ENCODE data around the gene PTH1R. TPM values are rescaled to one million over a fixed set of nuclear protein-coding genes. Genes with fewer than 3 reads are reported as not detected.

PTH1R gene
- total and polyA plus RNA-seq, 4 donors, result 7.8 to 25.0 (median 13.0) TPM

- Histone ChIP-seq H3K27me3 (ENCODE audit: control insufficient read depth, insufficient read depth, low read length) (peaks cover 39% of the 10 kb centered on the region), H3K4me1 (ENCODE audit: control insufficient read depth, insufficient read depth, low read length) (peaks cover 35% of the 10 kb centered on the region), H3K36me3 (ENCODE audit: control insufficient read depth, insufficient read depth, low read length) (no peaks in the 10 kb centered on the region), H3K4me3 (ENCODE audit: low read depth, low read length) (peak overlapping the region; percentile 49), H3K27ac (ENCODE audit: low read depth, low read length) (no peak overlapping the region), H3K9me3 (ENCODE audit: control insufficient read depth, insufficient read depth, low read length) (no peaks in the 10 kb centered on the region)
- 17% methylated on average over 17 of the region's 29 CpGs for WGBS (ENCODE audit: insufficient coverage)
- no peak for DNase-seq (ENCODE audit: low read depth in 4 of 6, low spot score in 6 of 6)
These were observed 3.5 kb downstream of the PTH1R start for GRCh38 chr3:46880884-46881595.

- H3K4me1 ChIP-seq (ENCODE audit: control insufficient read depth, insufficient read depth, low read length), result peaks cover 34% of the 10 kb centered on the region
- H3K4me3 ChIP-seq (ENCODE audit: low read depth, low read length), result peak overlapping the region; percentile 54
- no peaks in the 10 kb centered on the region for H3K36me3 ChIP-seq (ENCODE audit: control insufficient read depth, insufficient read depth, low read length)
- H3K27ac ChIP-seq (ENCODE audit: low read depth, low read length), result peak overlapping the region; percentile 25
- under 1% methylated on average over 71 of the region's 83 CpGs for WGBS (ENCODE audit: insufficient coverage)
- H3K9me3 ChIP-seq (ENCODE audit: control insufficient read depth, insufficient read depth, low read length), result no peaks in the 10 kb centered on the region
- H3K27me3 ChIP-seq (ENCODE audit: control insufficient read depth, insufficient read depth, low read length), result peaks cover 39% of the 10 kb centered on the region
- peak in 2 of 6 donors; percentile 19 to 49 for DNase-seq (ENCODE audit: low read depth in 4 of 6, low spot score in 6 of 6)
These were observed 4.3 kb downstream of the PTH1R start for GRCh38 chr3:46881596-46882376.

- peaks cover 39% of the 10 kb centered on the region for H3K27me3 ChIP-seq (ENCODE audit: control insufficient read depth, insufficient read depth, low read length)
- no peaks in the 10 kb centered on the region for H3K9me3 ChIP-seq (ENCODE audit: control insufficient read depth, insufficient read depth, low read length)
- no peaks in the 10 kb centered on the region for H3K36me3 ChIP-seq (ENCODE audit: control insufficient read depth, insufficient read depth, low read length)
- H3K4me1 ChIP-seq (ENCODE audit: control insufficient read depth, insufficient read depth, low read length), result peaks cover 32% of the 10 kb centered on the region
- peak in 2 of 6 donors; percentile 6 to 54 for DNase-seq (ENCODE audit: low read depth in 4 of 6, low spot score in 6 of 6)
- WGBS (ENCODE audit: insufficient coverage), result under 1% methylated on average over 71 of the region's 72 CpGs
- H3K4me3 ChIP-seq (ENCODE audit: low read depth, low read length), result peak overlapping the region; percentile 54
- peak overlapping the region; percentile 33 for H3K27ac ChIP-seq (ENCODE audit: low read depth, low read length)
These were observed 5.0 kb downstream of the PTH1R start for GRCh38 chr3:46882377-46883053.

- WGBS (ENCODE audit: insufficient coverage), result under 1% methylated on average over 49 of the region's 78 CpGs
- H3K27me3 ChIP-seq (ENCODE audit: control insufficient read depth, insufficient read depth, low read length), result peaks cover 39% of the 10 kb centered on the region
These were observed 5.7 kb downstream of the PTH1R start for GRCh38 chr3:46883054-46883829.

GRCh38 chr3:46883830-46884185 lies 6.3 kb downstream of the PTH1R start:
- 41% methylated on average over 2 of the region's 4 CpGs for WGBS (ENCODE audit: insufficient coverage)
- H3K27ac ChIP-seq (ENCODE audit: low read depth, low read length), result no peak overlapping the region
- H3K4me3 ChIP-seq (ENCODE audit: low read depth, low read length), result peak overlapping the region; percentile 6

More at GRCh38 chr3:46883054-46883829, 5.7 kb downstream of the PTH1R start:
- Histone ChIP-seq H3K27ac (ENCODE audit: low read depth, low read length) (no peak overlapping the region), H3K4me3 (ENCODE audit: low read depth, low read length) (peak overlapping the region; percentile 54), H3K4me1 (ENCODE audit: control insufficient read depth, insufficient read depth, low read length) (peaks cover 32% of the 10 kb centered on the region), H3K36me3 (ENCODE audit: control insufficient read depth, insufficient read depth, low read length) (no peaks in the 10 kb centered on the region), H3K9me3 (ENCODE audit: control insufficient read depth, insufficient read depth, low read length) (no peaks in the 10 kb centered on the region)
- DNase-seq (ENCODE audit: low read depth in 4 of 6, low spot score in 6 of 6), result peak in 2 of 6 donors; percentile 30 to 57

GRCh38 chr3:46884427-46884826 lies 6.9 kb downstream of the PTH1R start:
- 33% methylated on average over 4 of the region's 5 CpGs for WGBS (ENCODE audit: insufficient coverage)
- H3K4me1 ChIP-seq (ENCODE audit: control insufficient read depth, insufficient read depth, low read length), result peaks cover 32% of the 10 kb centered on the region
- H3K27ac ChIP-seq (ENCODE audit: low read depth, low read length), result no peak overlapping the region
- no peak for DNase-seq (ENCODE audit: low read depth in 4 of 6, low spot score in 6 of 6)
- no peaks in the 10 kb centered on the region for H3K9me3 ChIP-seq (ENCODE audit: control insufficient read depth, insufficient read depth, low read length)
- H3K36me3 ChIP-seq (ENCODE audit: control insufficient read depth, insufficient read depth, low read length), result no peaks in the 10 kb centered on the region
- H3K27me3 ChIP-seq (ENCODE audit: control insufficient read depth, insufficient read depth, low read length), result peaks cover 39% of the 10 kb centered on the region
- H3K4me3 ChIP-seq (ENCODE audit: low read depth, low read length), result no peak overlapping the region

More at GRCh38 chr3:46883830-46884185, 6.3 kb downstream of the PTH1R start:
- no peak for DNase-seq (ENCODE audit: low read depth in 4 of 6, low spot score in 6 of 6)
- Histone ChIP-seq H3K27me3 (ENCODE audit: control insufficient read depth, insufficient read depth, low read length) (peaks cover 39% of the 10 kb centered on the region), H3K9me3 (ENCODE audit: control insufficient read depth, insufficient read depth, low read length) (no peaks in the 10 kb centered on the region), H3K36me3 (ENCODE audit: control insufficient read depth, insufficient read depth, low read length) (no peaks in the 10 kb centered on the region), H3K4me1 (ENCODE audit: control insufficient read depth, insufficient read depth, low read length) (peaks cover 33% of the 10 kb centered on the region)

GRCh38 chr3:46884929-46885328 lies 7.4 kb downstream of the PTH1R start:
- no peaks in the 10 kb centered on the region for H3K9me3 ChIP-seq (ENCODE audit: control insufficient read depth, insufficient read depth, low read length)
- DNase-seq (ENCODE audit: low read depth in 4 of 6, low spot score in 6 of 6), result no peak
- peaks cover 39% of the 10 kb centered on the region for H3K27me3 ChIP-seq (ENCODE audit: control insufficient read depth, insufficient read depth, low read length)
- WGBS (ENCODE audit: insufficient coverage), result 60% methylated on average over 1 of the region's 7 CpGs
- no peak overlapping the region for H3K27ac ChIP-seq (ENCODE audit: low read depth, low read length)
- H3K36me3 ChIP-seq (ENCODE audit: control insufficient read depth, insufficient read depth, low read length), result no peaks in the 10 kb centered on the region
- H3K4me1 ChIP-seq (ENCODE audit: control insufficient read depth, insufficient read depth, low read length), result peaks cover 35% of the 10 kb centered on the region
- no peak overlapping the region for H3K4me3 ChIP-seq (ENCODE audit: low read depth, low read length)

- Histone ChIP-seq H3K27me3 (ENCODE audit: control insufficient read depth, insufficient read depth, low read length) (peaks cover 39% of the 10 kb centered on the region), H3K9me3 (ENCODE audit: control insufficient read depth, insufficient read depth, low read length) (no peaks in the 10 kb centered on the region), H3K4me3 (ENCODE audit: low read depth, low read length) (no peak overlapping the region), H3K4me1 (ENCODE audit: control insufficient read depth, insufficient read depth, low read length) (peaks cover 37% of the 10 kb centered on the region), H3K27ac (ENCODE audit: low read depth, low read length) (no peak overlapping the region), H3K36me3 (ENCODE audit: control insufficient read depth, insufficient read depth, low read length) (no peaks in the 10 kb centered on the region)
- WGBS (ENCODE audit: insufficient coverage), result 98% methylated on average over 3 of the region's 3 CpGs
- no peak for DNase-seq (ENCODE audit: low read depth in 4 of 6, low spot score in 6 of 6)
These were observed 8.1 kb downstream of the PTH1R start for GRCh38 chr3:46885612-46886011.

GRCh38 chr3:46887980-46888494 lies 10.5 kb downstream of the PTH1R start:
- peaks cover 32% of the 10 kb centered on the region for H3K4me1 ChIP-seq (ENCODE audit: control insufficient read depth, insufficient read depth, low read length)
- no peaks in the 10 kb centered on the region for H3K9me3 ChIP-seq (ENCODE audit: control insufficient read depth, insufficient read depth, low read length)
- no peak for DNase-seq (ENCODE audit: low read depth in 4 of 6, low spot score in 6 of 6)
- peaks cover 21% of the 10 kb centered on the region for H3K27me3 ChIP-seq (ENCODE audit: control insufficient read depth, insufficient read depth, low read length)
- no peaks in the 10 kb centered on the region for H3K36me3 ChIP-seq (ENCODE audit: control insufficient read depth, insufficient read depth, low read length)
- no peak overlapping the region for H3K4me3 ChIP-seq (ENCODE audit: low read depth, low read length)
- H3K27ac ChIP-seq (ENCODE audit: low read depth, low read length), result no peak overlapping the region
- WGBS (ENCODE audit: insufficient coverage), result 63% methylated on average over 2 of the region's 7 CpGs
